ENCODE data around the gene DDX50. TPM values are rescaled to one million over a fixed set of nuclear protein-coding genes. Genes with fewer than 3 reads are reported as not detected.
A peak's percentile ranks its signal among the peaks of the same experiment; 100 is the strongest.
"Not testable (repeated sequence)": the region's sequence is repeated elsewhere in the genome, so short reads cannot be mapped to it uniquely, and the experiment has no call there.

Gene DDX50
- polyA plus RNA-seq, 4 donors: 61.7 to 69.3 (median 66.1) TPM

DNA sequence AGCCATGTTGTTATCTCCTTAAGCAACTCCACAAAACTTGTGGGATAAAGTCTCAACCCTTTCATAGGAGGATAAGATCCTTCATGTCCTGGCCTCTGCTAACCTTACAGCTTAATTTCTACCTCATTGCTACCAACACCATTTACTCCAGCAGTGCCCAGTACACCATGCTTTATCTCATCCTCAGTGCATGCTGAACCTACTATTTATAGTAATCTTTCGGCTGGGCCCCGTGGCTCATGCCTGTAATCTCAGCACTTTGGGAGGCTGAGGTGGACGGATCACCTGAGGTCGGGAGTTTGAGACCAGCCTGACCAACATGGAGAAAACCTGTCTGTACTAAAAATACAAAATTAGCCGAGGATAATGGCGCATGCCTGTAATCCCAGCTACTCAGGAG, 78.6 kb downstream of the DDX50 start:
- DNase-seq (ENCODE audit: low read depth in 4 of 4, low spot score in 3 of 4): not testable (repeated sequence)

DNA sequence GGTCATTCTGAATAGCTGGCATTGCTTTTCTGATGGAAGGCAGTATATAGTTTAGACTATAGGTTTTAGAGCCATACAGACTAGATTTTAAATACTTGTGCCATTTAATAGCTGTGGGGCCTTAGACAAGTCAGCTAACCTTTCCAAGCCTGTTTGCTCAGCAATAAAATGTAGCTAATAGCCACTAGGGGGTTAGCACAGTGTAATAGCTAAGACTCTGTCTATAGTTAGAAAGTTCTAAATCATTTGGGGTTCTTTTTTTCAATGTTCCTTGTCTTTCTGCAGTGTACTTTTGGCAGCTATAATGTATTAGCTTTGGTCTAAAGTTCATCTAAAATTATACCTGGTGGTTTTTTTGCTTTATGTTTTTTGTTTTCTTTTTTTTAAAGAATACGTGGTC, 80.0 kb downstream of the DDX50 start:
- DNase-seq (ENCODE audit: low read depth in 4 of 4, low spot score in 3 of 4): no peak

DNA sequence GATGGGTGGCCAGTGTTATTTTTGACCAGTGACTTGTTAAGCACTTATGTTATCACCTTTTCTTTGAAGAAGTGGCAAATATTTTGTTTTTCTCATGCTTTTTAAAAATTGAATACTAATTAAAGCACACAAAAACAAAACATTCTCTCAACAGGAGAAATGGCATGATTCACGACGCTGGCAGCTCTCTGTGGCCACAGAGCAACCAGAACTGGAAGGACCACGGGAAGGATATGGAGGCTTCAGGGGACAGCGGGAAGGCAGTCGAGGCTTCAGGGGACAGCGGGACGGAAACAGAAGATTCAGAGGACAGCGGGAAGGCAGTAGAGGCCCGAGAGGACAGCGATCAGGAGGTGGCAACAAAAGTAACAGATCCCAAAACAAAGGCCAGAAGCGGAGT, 81.3 kb downstream of the DDX50 start:
- DNase-seq (ENCODE audit: low read depth in 4 of 4, low spot score in 3 of 4): no peak

- no peak for DNase-seq (ENCODE audit: low read depth in 4 of 4, low spot score in 3 of 4)
These were observed 86.5 kb downstream of the DDX50 start for GRCh38 chr10:68987611-68988010.

GRCh38 chr10:68988530-68989316, 87.6 kb downstream of the DDX50 start, which contains the start of gene KIFBP:
TSS of gene KIFBP (plus strand) at chr10:68988803. CDS start at chr10:68988833, 30 bp downstream.
- peak; percentile 88 to 95 (median 90) for DNase-seq (ENCODE audit: low read depth in 4 of 4, low spot score in 3 of 4)

DNA sequence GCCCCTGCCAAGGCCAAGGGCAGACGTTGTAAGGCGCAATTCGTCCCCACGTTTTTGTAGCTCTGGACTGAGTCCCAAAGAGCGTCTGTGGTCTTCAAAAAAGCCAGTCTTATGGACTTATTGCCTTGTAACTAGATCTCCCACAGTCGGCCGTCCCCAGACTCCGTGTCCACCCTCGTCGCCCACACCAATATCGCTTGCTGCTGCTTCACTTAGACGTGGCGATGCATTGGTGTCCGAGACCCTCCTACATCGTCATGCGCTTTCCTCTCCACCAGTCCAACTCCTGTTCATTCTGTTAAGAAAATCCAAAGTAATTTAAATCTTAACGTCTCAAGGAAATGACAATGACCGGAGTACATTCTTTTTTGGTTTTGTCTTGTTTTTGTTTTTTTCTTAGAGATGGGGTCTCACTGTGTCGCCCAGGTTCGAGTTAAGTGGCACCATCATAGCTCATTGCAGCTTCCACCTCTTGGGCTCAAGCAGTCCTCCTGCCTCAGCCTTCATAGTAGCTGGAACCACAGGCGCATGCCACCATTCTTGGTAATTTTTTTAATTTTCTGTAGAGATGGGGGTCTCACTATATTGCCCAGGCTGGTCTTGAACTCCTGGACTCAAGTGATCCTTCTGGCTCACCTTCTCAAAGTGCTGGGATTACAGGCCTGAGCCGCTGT, 88.3 kb downstream of the DDX50 start:
- no peak for DNase-seq (ENCODE audit: low read depth in 4 of 4, low spot score in 3 of 4)

DNA sequence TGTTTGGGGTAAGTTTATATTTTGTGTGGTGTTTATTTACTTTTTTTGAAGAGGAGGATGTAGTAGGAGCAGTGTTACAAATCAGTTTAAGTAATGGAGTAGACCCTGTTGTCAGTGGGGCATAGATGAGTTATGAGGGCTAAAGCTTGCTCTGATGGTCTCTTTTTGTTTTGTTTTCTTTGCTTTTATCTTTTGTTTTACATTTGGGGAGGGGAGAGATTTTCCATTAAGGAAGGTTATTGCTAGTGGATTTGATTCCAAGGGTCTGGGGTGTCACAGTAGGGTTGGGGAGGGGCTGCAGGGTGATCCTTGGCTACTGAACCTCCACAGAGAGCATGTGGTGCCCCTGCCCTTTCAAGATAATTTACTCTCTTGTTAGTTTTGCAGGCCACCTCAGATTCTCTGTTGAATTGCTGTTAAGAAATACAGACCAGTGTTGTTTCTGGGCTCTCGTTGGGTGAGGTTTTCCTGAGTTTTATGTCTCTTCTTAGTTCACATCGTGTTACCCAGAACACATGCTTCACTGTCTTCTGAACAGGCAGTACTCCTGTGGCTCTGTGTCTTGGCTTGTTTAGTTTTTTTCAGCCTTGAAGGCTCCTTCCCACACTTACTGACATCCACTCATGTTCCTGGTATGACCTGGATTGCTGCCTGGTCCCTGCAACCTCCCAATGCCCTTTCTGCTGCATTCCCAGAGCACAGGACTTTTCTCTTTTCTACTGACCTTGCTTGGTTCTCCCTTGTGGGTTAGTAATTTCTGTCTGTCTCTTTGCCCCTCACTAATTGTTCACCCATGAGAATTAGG, 91.7 kb downstream of the DDX50 start:
- no peak for DNase-seq (ENCODE audit: low read depth in 4 of 4, low spot score in 3 of 4)

Other genes starting within 250 kb of the DDX50 start
- 100 to 1,000 TPM; 135 to 194 (median 170) TPM for gene CCAR1, start 180.1 kb upstream of the DDX50 start, polyA plus RNA-seq (ENCODE audit: insufficient read length in 4 of 4)
- gene STOX1, start 73.8 kb upstream of the DDX50 start, polyA plus RNA-seq (ENCODE audit: insufficient read length in 4 of 4): 10 to 100 TPM in 3 of 4 donors, 1 to 10 TPM in 1; 9.6 to 14.4 (median 11.5) TPM
- gene DDX21, start 54.9 kb downstream of the DDX50 start, polyA plus RNA-seq (ENCODE audit: insufficient read length in 4 of 4): 10 to 100 TPM; 54.8 to 60.3 (median 57.5) TPM
- 10 to 100 TPM; 33.3 to 40.8 (median 36.8) TPM for gene KIFBP, start 87.5 kb downstream of the DDX50 start, polyA plus RNA-seq (ENCODE audit: insufficient read length in 4 of 4)
- 10 to 100 TPM; 16.0 to 26.1 (median 22.1) TPM for gene SRGN, start 186.8 kb downstream of the DDX50 start, polyA plus RNA-seq (ENCODE audit: insufficient read length in 4 of 4)
- gene VPS26A, start 222.9 kb downstream of the DDX50 start, polyA plus RNA-seq (ENCODE audit: insufficient read length in 4 of 4): 100 to 1,000 TPM in 1 of 4 donors, 10 to 100 TPM in 3; 81.2 to 103 (median 99.2) TPM